ENCODE data around the gene IQCB1. TPM values are rescaled to one million over a fixed set of nuclear protein-coding genes. Genes with fewer than 3 reads are reported as not detected.

The IQCB1 gene
- total and polyA plus RNA-seq, 2 of the 8 experiments (the other 6 are each of a cell fraction or from before 2014, with no cell fraction given), result 21.7 to 31.2 TPM

DNA sequence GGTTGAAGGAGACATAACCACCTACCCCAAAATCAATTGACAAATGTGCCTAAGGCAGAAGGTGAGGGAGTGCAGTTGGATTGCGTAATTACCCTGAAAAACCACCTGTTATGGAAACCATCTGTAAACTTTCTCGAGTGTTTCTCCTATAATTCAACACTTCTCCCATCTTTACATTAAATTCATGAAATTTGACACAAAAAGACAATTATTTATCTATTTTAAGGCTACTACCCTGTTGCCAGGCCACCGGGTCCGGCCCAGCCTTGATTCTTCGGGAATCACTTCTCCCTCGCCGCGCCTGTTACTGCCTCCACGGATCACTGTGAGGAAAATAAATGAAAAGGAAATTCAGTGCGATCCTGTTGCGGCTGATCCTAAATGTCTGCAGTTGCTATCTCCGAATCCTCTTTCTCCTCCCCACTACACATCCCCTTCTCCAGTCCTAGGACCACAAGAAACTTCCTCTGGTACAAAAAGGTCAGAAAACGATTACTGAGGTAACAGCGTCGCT lies 646 bp downstream of the IQCB1 start:
- no peak overlapping the region for H2BK12ac ChIP-seq (ENCODE audit: low read depth, low read length)
- peak overlapping the region; percentile 76 to 86 (median 80) for H3K4me3 ChIP-seq (ENCODE audit: extremely low read depth in 1 of 4, insufficient read depth in 2 of 4, low read depth in 3 of 4, low read length in 4 of 4)
- no peak overlapping the region for H3K56ac ChIP-seq (replicated peaks; ENCODE audit: insufficient read length, low read depth, low read length)
- FAIRE-seq (peak; percentile 62), DNase-seq (ENCODE audit: low read depth in 1 of 2, low spot score in 2 of 2) (no peak)
- no peak overlapping the region for H4K5ac ChIP-seq (ENCODE audit: insufficient read length, low read depth, low read length)
- H3K14ac ChIP-seq (ENCODE audit: insufficient read length), result no peak overlapping the region
- peaks cover 0 to 2% of the 10 kb centered on the region in 2 experiments for H4K20me1 ChIP-seq (replicated peaks in 1 of 2; ENCODE audit: control insufficient read depth in 1 of 2, insufficient read depth in 2 of 2, low read length in 2 of 2)
- H4K91ac ChIP-seq (replicated peaks; ENCODE audit: insufficient read length, low read length), result peak overlapping the region; percentile 61
- H3K4me2 ChIP-seq (ENCODE audit: insufficient read depth in 1 of 2, low read depth in 2 of 2, low read length in 2 of 2), result peak overlapping the region; percentile 85 to 88
- peak overlapping the region; percentile 97; the same call in 1 of the 2 replicates for H4K8ac ChIP-seq (ENCODE audit: extremely low read depth, insufficient read depth, low read length)
- 0 out of 7 replicates have a peak, but pooled peaks cover 0 to 3% (median under 1%) of the 10 kb centered on the region in 4 experiments for H3K27me3 ChIP-seq (replicated peaks in 1 of 4; ENCODE audit: control insufficient read depth in 3 of 4, extremely low read depth in 1 of 4, insufficient read depth in 3 of 4, low read length in 3 of 4)
- CTCF ChIA-PET (ENCODE audit: partially characterized antibody), result no interaction called here
- peak overlapping the region; percentile 49 for H3K18ac ChIP-seq (ENCODE audit: extremely low read depth, low read length)
- no peak overlapping the region for H2AK5ac ChIP-seq (ENCODE audit: low read depth, low read length)
- H3K79me1 ChIP-seq (ENCODE audit: low read depth, low read length), result no peaks in the 10 kb centered on the region
- no peak overlapping the region for H2BK20ac ChIP-seq (ENCODE audit: low read length)
- peak overlapping the region; percentile 78 to 92 (median 86) for H3K9ac ChIP-seq (replicated peaks in 1 of 4; ENCODE audit: extremely low read depth in 1 of 4, low read depth in 3 of 4, low read length in 3 of 4)
- no peak overlapping the region for H3K27ac ChIP-seq (ENCODE audit: low read depth, low read length)
- peaks cover 11% of the 10 kb centered on the region for H3K23me2 ChIP-seq (ENCODE audit: low read depth, low read length)
- H3K23ac ChIP-seq (ENCODE audit: insufficient read length), result no peak overlapping the region
- POLR2A ChIA-PET (ENCODE audit: partially characterized antibody), result interaction anchor here (1.0 to 1.6 kb wide), 3 partner anchors 9 to 230 kb away, joined by 3 read pairs; no protein-coding TSS in a partner anchor
- H3K9me3 ChIP-seq (ENCODE audit: insufficient read depth in 2 of 2, low read depth in 1 of 2, low read length in 1 of 2), result no peaks in the 10 kb centered on the region
- no peaks in the 10 kb centered on the region; a peak in 2 of 7 replicates for H3K4me1 ChIP-seq (replicated peaks in 1 of 4; ENCODE audit: control insufficient read depth in 3 of 4, insufficient read depth in 4 of 4, low read length in 3 of 4)
- WGBS, 2 experiments (ENCODE audit: extremely low coverage in 1 of 2, insufficient coverage in 1 of 2, insufficient read length in 1 of 2, insufficient replicate concordance in 2 of 2, low coverage in 1 of 2, low lambda C conversion rate in 2 of 2, missing lambda C conversion rate in 1 of 2), result 25% methylated on average over 15 of the region's 15 CpGs; no CpG with 5 or more reads in 1 of the 2 experiments
- H2BK120ac ChIP-seq (replicated peaks; ENCODE audit: low read depth, low read length), result no peak overlapping the region
- no peak overlapping the region for H2BK5ac ChIP-seq (ENCODE audit: low read depth, low read length)
- H3K36me3 ChIP-seq (ENCODE audit: control insufficient read depth in 2 of 4, insufficient read depth in 4 of 4, low read length in 3 of 4), result peaks cover 0 to 14% (median 2%) of the 10 kb centered on the region in 4 experiments; a peak in 4 of 8 replicates
- H2AFZ ChIP-seq (ENCODE audit: low read length), result peak overlapping the region; percentile 68
- H2BK15ac ChIP-seq (ENCODE audit: low read length), result 0 out of 2 replicates have a peak overlapping the region, but pooled peaks have one; percentile 12
- no peak overlapping the region for H3K4ac ChIP-seq (replicated peaks; ENCODE audit: insufficient read length, low read depth, low read length)
- peaks cover 0 to 18% of the 10 kb centered on the region in 2 experiments; a peak in 2 of 4 replicates for H3K79me2 ChIP-seq (ENCODE audit: control insufficient read depth in 1 of 2, insufficient read depth in 2 of 2, low read length in 2 of 2)
